ENCODE results near the gene ABCB6.

Gene ABCB6

GRCh38 chr2:219177552-219178376 lies 41.0 kb downstream of the ABCB6 start, which contains the start of gene RETREG2:
TSS of gene RETREG2 (plus strand) at chr2:219178275. CDS start at chr2:219178353, 78 bp downstream.
- peak within 1 kb of the TSS; percentile 80 to 88 for H3K4me3 ChIP-seq (replicated peaks in 1 of 2; ENCODE audit: low read depth in 2 of 2, low read length in 2 of 2)
- TF ChIP-seq CTCF (IDR thresholded peaks at IDR 0.05; ENCODE audit: low read depth, low read length): no peak
- DNase-seq (ENCODE audit: low read depth in 2 of 2): peak; percentile 94 to 95

GRCh38 chr2:219176818-219177551 lies 41.8 kb downstream of the ABCB6 start, which contains the start of gene CNPPD1:
TSS of gene CNPPD1 (minus strand) at chr2:219176925. CDS start at chr2:219176828, 97 bp downstream.
- TF ChIP-seq CTCF (IDR thresholded peaks at IDR 0.05; ENCODE audit: low read depth, low read length): no peak

GRCh38 chr2:219175928-219176817 lies 42.6 kb downstream of the ABCB6 start:
- TF ChIP-seq CTCF (IDR thresholded peaks at IDR 0.05; ENCODE audit: low read depth, low read length): no peak
- peak overlapping the region; percentile 80 to 88 for H3K4me3 ChIP-seq (replicated peaks in 1 of 2; ENCODE audit: low read depth in 2 of 2, low read length in 2 of 2)
- DNase-seq (ENCODE audit: low read depth in 2 of 2): peak; percentile 26 to 41

More at GRCh38 chr2:219176818-219177551, 41.8 kb downstream of the ABCB6 start, which contains the start of gene CNPPD1:
- H3K4me3 ChIP-seq (replicated peaks in 1 of 2; ENCODE audit: low read depth in 2 of 2, low read length in 2 of 2): peak within 1 kb of the TSS; percentile 80 to 88
- DNase-seq (ENCODE audit: low read depth in 2 of 2): peak; percentile 74 to 87

- TF ChIP-seq CTCF (IDR thresholded peaks at IDR 0.05; ENCODE audit: low read depth, low read length): no peak
- H3K4me3 ChIP-seq (replicated peaks in 1 of 2; ENCODE audit: low read depth in 2 of 2, low read length in 2 of 2): peak overlapping the region in 1 of 2 donors; percentile 88
Measured at GRCh38 chr2:219175486-219175885, 43.3 kb downstream of the ABCB6 start.

GRCh38 chr2:219174801-219175200 lies 44.0 kb downstream of the ABCB6 start:
- no peak for DNase-seq (ENCODE audit: low read depth in 2 of 2)
- H3K4me3 ChIP-seq (replicated peaks in 1 of 2; ENCODE audit: low read depth in 2 of 2, low read length in 2 of 2): no peak overlapping the region
- TF ChIP-seq CTCF (IDR thresholded peaks at IDR 0.05; ENCODE audit: low read depth, low read length): no peak

More at GRCh38 chr2:219175486-219175885, 43.3 kb downstream of the ABCB6 start:
- no peak for DNase-seq (ENCODE audit: low read depth in 2 of 2)

GRCh38 chr2:219174146-219174545 lies 44.6 kb downstream of the ABCB6 start:
- TF ChIP-seq CTCF (IDR thresholded peaks at IDR 0.05; ENCODE audit: low read depth, low read length): no peak
- no peak for DNase-seq (ENCODE audit: low read depth in 2 of 2)
- H3K4me3 ChIP-seq (replicated peaks in 1 of 2; ENCODE audit: low read depth in 2 of 2, low read length in 2 of 2): no peak overlapping the region
